HepG2 (cell line): Measurements from ENCODE around the gene C19orf85. TPM values are rescaled to one million over a fixed set of nuclear protein-coding genes. Genes with fewer than 3 reads are reported as not detected.

ENCODE experiments used
- AGO2 ChIP-seq: fragments of 200-400 bp; formaldehyde crosslinking; optimal IDR thresholded peaks from 2 replicates; pipeline ENCODE3; 2017; ENCODE audit warnings: mild to moderate bottlenecking, low read depth, low read length, moderate library complexity
- CHCHD3 ChIP-seq: sonication (generic); formaldehyde crosslinking; IDR thresholded peaks from 2 replicates; pipeline ENCODE4 v1.8.0; 2022; ENCODE audit warnings: mild to moderate bottlenecking, missing genetic modification reagents, moderate library complexity
- FOXJ3 ChIP-seq: sonication (generic); formaldehyde crosslinking; IDR thresholded peaks from 2 replicates; pipeline ENCODE4 v1.4.0; 2020; ENCODE audit warnings: missing genetic modification reagents, mild to moderate bottlenecking, borderline replicate concordance
- FOXM1 ChIP-seq: sonication (generic); formaldehyde crosslinking; IDR thresholded peaks from 2 replicates; pipeline ENCODE4 v1.5.0; 2020; ENCODE audit warnings: missing genetic modification reagents
- GABPA ChIP-seq, 2 experiments: IDR thresholded peaks; 2 replicates each; pipeline ENCODE4 v1.6.1; 2011 to 2016; ENCODE audit warnings: low read depth in 2 of 2, low read length in 1 of 2, missing biosample characterization in 1 of 2, missing genetic modification characterization in 1 of 2
- HNRNPLL ChIP-seq: fragments of 200-400 bp; formaldehyde crosslinking; IDR thresholded peaks from 2 replicates; pipeline ENCODE4 v1.6.1; 2017; ENCODE audit warnings: mild to moderate bottlenecking, low read depth, low read length; ENCODE audit not compliant: poor library complexity, severe bottlenecking
- HOXA7 ChIP-seq: sonication (generic); formaldehyde crosslinking; IDR thresholded peaks from 2 replicates; pipeline ENCODE4 v1.8.1; 2022; ENCODE audit warnings: mild to moderate bottlenecking, missing genetic modification reagents, moderate library complexity
- NR2F2 ChIP-seq: IDR thresholded peaks from 2 replicates; pipeline ENCODE4 v1.6.1; 2012; ENCODE audit warnings: low read depth, inconsistent platforms, borderline replicate concordance
- RAD21 ChIP-seq: fragments of 450-650 bp; formaldehyde crosslinking; IDR thresholded peaks from 2 replicates; pipeline ENCODE4 v1.5.0; 2020; ENCODE audit warnings: mild to moderate bottlenecking
- SAFB2 ChIP-seq: sonication (generic); formaldehyde crosslinking; IDR thresholded peaks from 2 replicates; pipeline ENCODE4 v1.5.1; 2020; ENCODE audit warnings: missing genetic modification reagents, low read depth, mild to moderate bottlenecking, borderline replicate concordance
- SALL1 ChIP-seq: sonication (generic); formaldehyde crosslinking; IDR thresholded peaks from 2 replicates; pipeline ENCODE4 v1.8.0; 2022; ENCODE audit warnings: mild to moderate bottlenecking, missing genetic modification reagents
- TEAD2 ChIP-seq: sonication (generic); formaldehyde crosslinking; IDR thresholded peaks from 2 replicates; pipeline ENCODE4 v1.9.0; 2021; ENCODE audit warnings: missing genetic modification reagents
- TEAD3 ChIP-seq: optimal IDR thresholded peaks from 2 replicates; pipeline ENCODE3; 2016; ENCODE audit warnings: borderline replicate concordance
- ZBTB8A ChIP-seq: sonication (generic); formaldehyde crosslinking; IDR thresholded peaks from 2 replicates; pipeline ENCODE4 v1.4.0; 2020; ENCODE audit warnings: mild to moderate bottlenecking, low read depth, missing genetic modification reagents, borderline replicate concordance
- ZKSCAN1 ChIP-seq: fragments of 150-350 bp; IDR thresholded peaks from 2 replicates; pipeline ENCODE4 v1.6.1; 2014; ENCODE audit warnings: low read length
- ZMYM2 ChIP-seq: sonication (generic); formaldehyde crosslinking; IDR thresholded peaks from 2 replicates; pipeline ENCODE4 v1.8.0; 2022; ENCODE audit warnings: mild to moderate bottlenecking, missing genetic modification reagents
- ZNF550 ChIP-seq: sonication (generic); formaldehyde crosslinking; IDR thresholded peaks from 2 replicates; pipeline ENCODE4 v1.4.0; 2020; ENCODE audit warnings: mild to moderate bottlenecking, missing genetic modification reagents, borderline replicate concordance
- ZNF607 ChIP-seq: sonication (generic); formaldehyde crosslinking; IDR thresholded peaks from 2 replicates; pipeline ENCODE4 v1.5.1; 2020; ENCODE audit warnings: missing genetic modification reagents, mild to moderate bottlenecking, borderline replicate concordance
- ZNF672 ChIP-seq: sonication (generic); formaldehyde crosslinking; IDR thresholded peaks from 2 replicates; pipeline ENCODE4 v1.8.1; 2022; ENCODE audit warnings: missing genetic modification reagents
- ZNF776 ChIP-seq: sonication (generic); formaldehyde crosslinking; IDR thresholded peaks from 2 replicates; pipeline ENCODE4 v1.4.0; 2020; ENCODE audit warnings: mild to moderate bottlenecking, missing genetic modification reagents
- polyA plus RNA-seq, 8 experiments: library from polyadenylated mRNA; depleted of rRNA in 3 of 8; stranded (reverse) in 7 of 8; unstranded in 1 of 8; fragments of >200 nt; fragmentation: Illumina TruSeq in 4 of 8; extraction: Trizol in 4 of 8; gene quantifications; 2 replicates each; pipeline versions ENCODE4 v1.2.1 to v1.2.3, GENCODE V29; 2011 to 2016; ENCODE audit warnings: low read depth in 4 of 8, missing spikeins in 1 of 8, mixed read lengths in 1 of 8; ENCODE audit not compliant: insufficient read depth in 1 of 8
- total RNA-seq, 5 experiments: library from RNA; depleted of rRNA; stranded (reverse); fragments of >200 nt; fragmentation: Illumina TruSeq; extraction: Trizol; gene quantifications; 2 replicates each; pipeline ENCODE4 v1.2.3, GENCODE V29; 2016; ENCODE audit warnings: low read depth in 1 of 5
- TF ChIP-seq, protein P1 (sequence below): sonication (generic); formaldehyde crosslinking; IDR thresholded peaks from 2 replicates; pipeline ENCODE4 v1.8.1; 2023; ENCODE audit warnings: missing genetic modification reagents, inconsistent platforms, borderline replicate concordance
- TF ChIP-seq, protein P2 (sequence below): sonication (generic); formaldehyde crosslinking; IDR thresholded peaks from 2 replicates; pipeline ENCODE4 v1.5.0; 2020; ENCODE audit warnings: missing genetic modification reagents
- TF ChIP-seq, protein P3 (sequence below): sonication (generic); formaldehyde crosslinking; IDR thresholded peaks from 2 replicates; pipeline ENCODE4 v1.9.0; 2021; ENCODE audit warnings: missing genetic modification reagents, borderline replicate concordance
- TF ChIP-seq, protein P4 (sequence below): sonication (generic); formaldehyde crosslinking; IDR thresholded peaks from 2 replicates; pipeline ENCODE4 v1.9.0; 2022; ENCODE audit warnings: low read depth, missing genetic modification reagents

C19orf85 gene
- total and polyA plus RNA-seq, 2 of the 13 experiments (the other 11 are each of a cell fraction or from before 2014, with no cell fraction given): not detected

DNA sequence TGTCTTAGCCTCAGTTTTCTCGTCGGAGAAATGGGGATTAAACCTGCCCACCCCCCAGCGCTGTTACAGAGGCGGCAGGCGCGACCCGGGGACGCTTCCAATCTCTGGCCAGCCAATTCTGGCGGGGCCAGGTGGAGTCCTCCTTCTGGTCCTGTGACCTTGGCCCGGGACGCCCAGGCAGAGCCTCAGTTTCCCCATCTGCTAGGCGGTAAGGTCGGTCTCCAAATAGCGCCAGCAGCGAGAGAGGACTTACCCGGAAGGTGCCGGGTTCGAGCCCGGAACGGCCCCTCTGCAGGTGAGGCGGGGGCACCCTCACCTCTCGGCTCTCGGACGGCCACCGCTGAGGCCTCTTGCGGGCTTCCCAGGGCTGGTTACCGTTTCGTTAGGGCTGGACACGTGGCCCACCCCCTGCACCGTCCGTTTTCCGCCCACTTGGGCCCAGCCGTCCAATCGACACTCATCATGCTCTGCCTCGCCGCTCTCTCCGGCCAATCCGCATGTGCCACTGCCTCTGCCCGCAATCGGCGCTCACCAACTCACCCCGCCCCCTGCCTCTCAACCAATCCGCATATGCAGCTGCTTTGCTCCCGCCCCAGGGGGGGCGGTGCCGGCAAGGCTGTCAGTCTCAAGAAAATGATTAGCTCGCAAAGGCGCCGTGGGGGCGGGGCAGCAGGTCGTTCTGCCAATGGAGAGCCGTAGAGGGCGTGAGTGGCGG is 3.1 kb downstream of the C19orf85 start, which contains the start of gene ISOC2 (continued):
- no peak for TF ChIP-seq HOXA7
- TF ChIP-seq ZNF776: 0 out of 2 replicates have a peak, but pooled peaks have one; percentile 38
- TF ChIP-seq AGO2: peak; percentile 78
- TF ChIP-seq ZKSCAN1: no peak
- TF ChIP-seq SALL1 (CRISPR knock-in tag): peak; percentile 66
- TF ChIP-seq, protein P1, sequence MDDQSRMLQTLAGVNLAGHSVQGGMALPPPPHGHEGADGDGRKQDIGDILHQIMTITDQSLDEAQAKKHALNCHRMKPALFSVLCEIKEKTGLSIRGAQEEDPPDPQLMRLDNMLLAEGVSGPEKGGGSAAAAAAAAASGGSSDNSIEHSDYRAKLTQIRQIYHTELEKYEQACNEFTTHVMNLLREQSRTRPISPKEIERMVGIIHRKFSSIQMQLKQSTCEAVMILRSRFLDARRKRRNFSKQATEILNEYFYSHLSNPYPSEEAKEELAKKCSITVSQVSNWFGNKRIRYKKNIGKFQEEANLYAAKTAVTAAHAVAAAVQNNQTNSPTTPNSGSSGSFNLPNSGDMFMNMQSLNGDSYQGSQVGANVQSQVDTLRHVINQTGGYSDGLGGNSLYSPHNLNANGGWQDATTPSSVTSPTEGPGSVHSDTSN (CRISPR knock-in tag): peak; percentile 85; the same call in 1 of the 2 replicates
- TF ChIP-seq GABPA (IDR thresholded peaks at IDR 0.05; ENCODE audit: low read depth, low read length): peak; percentile 34; the same call in 1 of the 2 replicates
- TF ChIP-seq GABPA (CRISPR knock-in tag; IDR thresholded peaks at IDR 0.05; ENCODE audit: low read depth): peak; percentile 60
- no peak for TF ChIP-seq TEAD2
- TF ChIP-seq HNRNPLL: peak; percentile 93
- no peak for TF ChIP-seq ZNF672 (CRISPR knock-in tag)
- TF ChIP-seq NR2F2: no peak
- no peak for TF ChIP-seq FOXM1 (CRISPR knock-in tag)
- TF ChIP-seq TEAD3 (CRISPR knock-in tag): no peak
- TF ChIP-seq, protein P2, sequence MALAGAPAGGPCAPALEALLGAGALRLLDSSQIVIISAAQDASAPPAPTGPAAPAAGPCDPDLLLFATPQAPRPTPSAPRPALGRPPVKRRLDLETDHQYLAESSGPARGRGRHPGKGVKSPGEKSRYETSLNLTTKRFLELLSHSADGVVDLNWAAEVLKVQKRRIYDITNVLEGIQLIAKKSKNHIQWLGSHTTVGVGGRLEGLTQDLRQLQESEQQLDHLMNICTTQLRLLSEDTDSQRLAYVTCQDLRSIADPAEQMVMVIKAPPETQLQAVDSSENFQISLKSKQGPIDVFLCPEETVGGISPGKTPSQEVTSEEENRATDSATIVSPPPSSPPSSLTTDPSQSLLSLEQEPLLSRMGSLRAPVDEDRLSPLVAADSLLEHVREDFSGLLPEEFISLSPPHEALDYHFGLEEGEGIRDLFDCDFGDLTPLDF (CRISPR knock-in tag): no peak
- TF ChIP-seq ZMYM2 (CRISPR knock-in tag): peak; percentile 98
- peak; percentile 52 for TF ChIP-seq FOXJ3 (CRISPR knock-in tag)
- TF ChIP-seq SAFB2: no peak
- TF ChIP-seq, protein P3, sequence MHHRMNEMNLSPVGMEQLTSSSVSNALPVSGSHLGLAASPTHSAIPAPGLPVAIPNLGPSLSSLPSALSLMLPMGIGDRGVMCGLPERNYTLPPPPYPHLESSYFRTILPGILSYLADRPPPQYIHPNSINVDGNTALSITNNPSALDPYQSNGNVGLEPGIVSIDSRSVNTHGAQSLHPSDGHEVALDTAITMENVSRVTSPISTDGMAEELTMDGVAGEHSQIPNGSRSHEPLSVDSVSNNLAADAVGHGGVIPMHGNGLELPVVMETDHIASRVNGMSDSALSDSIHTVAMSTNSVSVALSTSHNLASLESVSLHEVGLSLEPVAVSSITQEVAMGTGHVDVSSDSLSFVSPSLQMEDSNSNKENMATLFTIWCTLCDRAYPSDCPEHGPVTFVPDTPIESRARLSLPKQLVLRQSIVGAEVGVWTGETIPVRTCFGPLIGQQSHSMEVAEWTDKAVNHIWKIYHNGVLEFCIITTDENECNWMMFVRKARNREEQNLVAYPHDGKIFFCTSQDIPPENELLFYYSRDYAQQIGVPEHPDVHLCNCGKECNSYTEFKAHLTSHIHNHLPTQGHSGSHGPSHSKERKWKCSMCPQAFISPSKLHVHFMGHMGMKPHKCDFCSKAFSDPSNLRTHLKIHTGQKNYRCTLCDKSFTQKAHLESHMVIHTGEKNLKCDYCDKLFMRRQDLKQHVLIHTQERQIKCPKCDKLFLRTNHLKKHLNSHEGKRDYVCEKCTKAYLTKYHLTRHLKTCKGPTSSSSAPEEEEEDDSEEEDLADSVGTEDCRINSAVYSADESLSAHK (CRISPR knock-in tag): no peak
- TF ChIP-seq ZNF607 (CRISPR knock-in tag): peak; percentile 94
- no peak for TF ChIP-seq ZBTB8A (CRISPR knock-in tag)
- TF ChIP-seq, protein P4, sequence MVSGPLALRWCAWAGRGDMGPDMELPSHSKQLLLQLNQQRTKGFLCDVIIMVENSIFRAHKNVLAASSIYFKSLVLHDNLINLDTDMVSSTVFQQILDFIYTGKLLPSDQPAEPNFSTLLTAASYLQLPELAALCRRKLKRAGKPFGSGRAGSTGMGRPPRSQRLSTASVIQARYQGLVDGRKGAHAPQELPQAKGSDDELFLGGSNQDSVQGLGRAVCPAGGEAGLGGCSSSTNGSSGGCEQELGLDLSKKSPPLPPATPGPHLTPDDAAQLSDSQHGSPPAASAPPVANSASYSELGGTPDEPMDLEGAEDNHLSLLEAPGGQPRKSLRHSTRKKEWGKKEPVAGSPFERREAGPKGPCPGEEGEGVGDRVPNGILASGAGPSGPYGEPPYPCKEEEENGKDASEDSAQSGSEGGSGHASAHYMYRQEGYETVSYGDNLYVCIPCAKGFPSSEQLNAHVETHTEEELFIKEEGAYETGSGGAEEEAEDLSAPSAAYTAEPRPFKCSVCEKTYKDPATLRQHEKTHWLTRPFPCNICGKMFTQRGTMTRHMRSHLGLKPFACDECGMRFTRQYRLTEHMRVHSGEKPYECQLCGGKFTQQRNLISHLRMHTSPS (CRISPR knock-in tag): peak; percentile 55; the same call in 1 of the 2 replicates
- TF ChIP-seq RAD21 (CRISPR knock-in tag): peak; percentile 68
- peak; percentile 77; the same call in 1 of the 2 replicates for TF ChIP-seq ZNF550 (CRISPR knock-in tag)
- TF ChIP-seq CHCHD3: peak; percentile 25; the same call in 1 of the 2 replicates
